HG03025 (cell line): ENCODE measurements around the gene NUB1.

Experiments used
- ATAC-seq: cut with Tn5 transposase; IDR thresholded peaks from one replicate; pipeline ENCODE4 v1.9.1; 2021; ENCODE audit warnings: mild to moderate bottlenecking, moderate library complexity; ENCODE audit not compliant: unreplicated experiment, low FRiP score

The NUB1 gene

GRCh38 chr7:151386301-151387160, 44.9 kb downstream of the NUB1 start:
- ATAC-seq = no peak

GRCh38 chr7:151387161-151388006, 45.8 kb downstream of the NUB1 start:
- no peak for ATAC-seq

- ATAC-seq = no peak
Observed at GRCh38 chr7:151388007-151388297, 46.3 kb downstream of the NUB1 start.

GRCh38 chr7:151388430-151388829, 46.8 kb downstream of the NUB1 start:
- no peak for ATAC-seq

GRCh38 chr7:151389096-151389767, 47.6 kb downstream of the NUB1 start:
- ATAC-seq = no peak

GRCh38 chr7:151389768-151390597, 48.4 kb downstream of the NUB1 start:
- ATAC-seq = no peak

- ATAC-seq = no peak
Observed at GRCh38 chr7:151390598-151391357, 49.2 kb downstream of the NUB1 start.

- ATAC-seq = no peak
Observed at GRCh38 chr7:151391358-151391730, 49.7 kb downstream of the NUB1 start.

GRCh38 chr7:151392002-151392401, 50.4 kb downstream of the NUB1 start:
- no peak for ATAC-seq

GRCh38 chr7:151392426-151392825, 50.8 kb downstream of the NUB1 start:
- ATAC-seq = no peak

GRCh38 chr7:151393031-151393977, 51.7 kb downstream of the NUB1 start:
- ATAC-seq = no peak

- ATAC-seq = no peak
Observed at GRCh38 chr7:151394076-151395035, 52.7 kb downstream of the NUB1 start.

GRCh38 chr7:151395036-151395367, 53.4 kb downstream of the NUB1 start:
- ATAC-seq = no peak

GRCh38 chr7:151396328-151396970, 54.8 kb downstream of the NUB1 start:
- no peak for ATAC-seq

- no peak for ATAC-seq
Observed at GRCh38 chr7:151397026-151397425, 55.4 kb downstream of the NUB1 start.

GRCh38 chr7:151398446-151399304, 57.1 kb downstream of the NUB1 start:
- no peak for ATAC-seq
